Suppressor macrophage treated with lipopolysaccharide for 1 hour (primary cell): ENCODE results near the gene SPDYC.
A peak's percentile ranks its signal among the peaks of the same experiment; 100 is the strongest.
"Not testable (repeated sequence)": the region's sequence is repeated elsewhere in the genome, so short reads cannot be mapped to it uniquely, and the experiment has no call there.

Experiments
- DNase-seq, 3 donors: peaks; one replicate each; pipeline ENCODE4 v3.0.0-alpha.2; 2020 to 2022

Gene SPDYC

GRCh38 chr11:65169164-65169641 lies 830 bp upstream of the SPDYC start:
- DNase-seq: peak in 1 of 3 donors; percentile 18

DNA sequence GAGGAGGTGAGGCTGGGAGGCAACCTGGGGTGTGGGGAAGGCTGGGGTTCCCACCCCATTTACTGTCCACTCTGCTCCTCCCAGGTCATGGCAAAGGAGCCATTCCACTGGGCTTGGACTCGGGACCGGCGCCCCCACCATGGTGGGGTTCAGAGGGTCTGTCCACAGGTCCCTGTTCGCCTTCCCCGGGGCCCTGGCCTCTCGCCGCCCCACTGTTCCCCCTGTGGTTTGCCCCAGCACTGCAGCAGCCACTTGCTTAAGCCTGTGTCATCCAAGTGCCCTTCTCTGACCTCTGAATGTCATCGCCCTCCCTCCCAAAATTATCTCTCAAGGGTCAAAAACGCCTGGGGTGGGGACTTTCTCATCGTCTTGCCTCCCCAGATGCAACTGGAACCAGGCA lies 2.6 kb downstream of the SPDYC start:
- no peak for DNase-seq

DNA sequence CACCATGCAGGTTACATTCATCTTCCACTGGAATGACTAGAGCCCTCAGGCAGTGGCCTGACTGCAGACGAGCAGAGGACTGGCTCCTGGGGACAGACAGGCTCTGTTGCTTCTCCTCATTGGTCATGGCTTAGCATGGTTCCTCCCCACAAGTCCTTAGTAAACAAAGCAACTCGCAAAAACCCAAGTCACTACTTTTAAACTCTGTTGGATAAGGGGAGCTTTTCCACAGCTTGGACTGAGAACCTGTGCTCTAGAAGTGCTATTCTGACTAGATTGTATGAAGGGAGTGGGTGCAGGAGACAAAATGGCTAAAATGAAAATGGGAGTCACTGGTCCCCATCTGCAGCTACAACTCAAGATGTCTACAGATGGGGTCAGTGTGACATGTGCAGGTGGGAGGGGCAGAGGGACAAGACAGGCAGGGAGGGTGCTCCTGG lies 4.6 kb downstream of the SPDYC start:
- DNase-seq: not testable (repeated sequence)

- peak; percentile 63 to 86 (median 69) for DNase-seq
Observed at GRCh38 chr11:65180877-65181568, 11.0 kb downstream of the SPDYC start.

GRCh38 chr11:65181569-65182257 lies 11.7 kb downstream of the SPDYC start, which contains the start of gene CAPN1:
CAPN1 (plus strand) TSS chr11:65181928; CDS start chr11:65182702, 774 bp downstream.
- peak; percentile 65 to 79 (median 67) for DNase-seq

GRCh38 chr11:65182258-65183170 lies 12.5 kb downstream of the SPDYC start:
- peak in 2 of 3 donors; percentile 7 to 20 for DNase-seq

DNA sequence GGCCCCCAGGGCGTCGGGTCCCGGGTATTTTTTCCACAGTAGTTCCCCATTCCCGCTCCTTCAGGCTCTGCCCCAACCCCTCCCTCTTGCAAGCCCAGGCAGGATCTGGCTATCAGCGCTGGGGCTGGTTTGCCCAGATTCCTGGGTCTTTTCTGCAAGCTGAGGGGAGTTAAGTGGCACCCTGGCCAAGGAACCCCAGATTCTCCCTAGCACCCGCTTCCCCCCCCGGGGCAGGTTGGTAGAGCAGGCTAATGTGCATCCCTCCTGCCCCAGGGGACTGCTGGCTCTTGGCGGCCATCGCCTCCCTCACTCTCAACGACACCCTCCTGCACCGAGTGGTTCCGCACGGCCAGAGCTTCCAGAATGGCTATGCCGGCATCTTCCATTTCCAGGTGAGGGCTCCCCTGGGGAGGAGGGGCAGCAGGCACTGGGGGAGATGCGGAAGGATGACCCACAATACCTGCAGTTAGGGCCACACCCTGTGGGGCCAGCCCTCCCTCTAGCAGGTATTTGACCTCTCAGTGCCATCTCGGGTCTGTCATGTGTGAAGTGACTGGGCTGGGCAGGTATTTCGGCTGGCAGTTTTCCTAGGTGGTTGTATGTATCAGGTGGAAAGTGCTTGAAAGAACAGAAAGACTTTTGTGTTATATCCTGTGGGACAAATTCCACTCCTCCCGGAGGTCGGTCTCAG lies 13.3 kb downstream of the SPDYC start:
- no peak for DNase-seq

- DNase-seq: no peak
Observed at GRCh38 chr11:65184146-65184545, 14.1 kb downstream of the SPDYC start.

DNA sequence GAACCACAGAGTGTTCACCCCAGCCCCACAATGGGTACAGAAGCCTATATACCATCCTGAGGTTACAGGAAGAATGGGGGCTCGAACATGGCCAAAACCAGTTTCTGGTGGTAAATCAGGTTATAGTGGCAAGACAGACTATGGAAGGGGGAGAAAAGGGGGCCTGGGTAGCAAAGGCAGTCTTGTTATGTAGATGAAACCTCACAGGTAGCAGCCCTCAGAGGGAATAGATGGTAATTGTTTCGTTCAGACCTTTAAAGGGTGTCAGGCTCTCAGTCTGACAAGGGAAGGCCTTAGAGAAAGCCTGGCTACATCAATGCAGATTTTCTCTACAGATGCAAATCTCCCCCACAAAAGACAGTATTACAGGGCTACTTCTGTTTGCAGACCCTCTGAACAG lies 15.1 kb downstream of the SPDYC start:
- DNase-seq: no peak

GRCh38 chr11:65185869-65186341 lies 15.9 kb downstream of the SPDYC start:
- DNase-seq: no peak

DNA sequence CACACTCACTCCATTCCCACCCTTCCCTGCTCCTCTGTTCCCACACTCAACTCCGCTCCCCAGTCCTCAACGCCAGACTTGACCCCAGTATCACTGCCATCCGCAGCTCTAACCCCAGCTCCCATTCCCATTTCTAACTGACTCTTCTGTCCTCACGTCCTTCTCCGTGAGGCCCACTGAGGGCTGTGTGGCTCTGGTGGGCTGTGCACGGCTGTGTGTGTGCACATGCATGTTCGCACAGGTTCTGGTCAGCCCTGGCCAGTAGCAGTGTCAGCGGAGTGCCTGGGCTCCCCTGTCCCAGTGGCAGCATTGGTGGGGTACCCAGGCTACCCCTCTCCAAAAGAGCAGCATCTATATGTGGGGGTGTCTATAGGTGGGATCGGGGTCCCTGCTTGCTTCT lies 16.7 kb downstream of the SPDYC start:
- no peak for DNase-seq

DNA sequence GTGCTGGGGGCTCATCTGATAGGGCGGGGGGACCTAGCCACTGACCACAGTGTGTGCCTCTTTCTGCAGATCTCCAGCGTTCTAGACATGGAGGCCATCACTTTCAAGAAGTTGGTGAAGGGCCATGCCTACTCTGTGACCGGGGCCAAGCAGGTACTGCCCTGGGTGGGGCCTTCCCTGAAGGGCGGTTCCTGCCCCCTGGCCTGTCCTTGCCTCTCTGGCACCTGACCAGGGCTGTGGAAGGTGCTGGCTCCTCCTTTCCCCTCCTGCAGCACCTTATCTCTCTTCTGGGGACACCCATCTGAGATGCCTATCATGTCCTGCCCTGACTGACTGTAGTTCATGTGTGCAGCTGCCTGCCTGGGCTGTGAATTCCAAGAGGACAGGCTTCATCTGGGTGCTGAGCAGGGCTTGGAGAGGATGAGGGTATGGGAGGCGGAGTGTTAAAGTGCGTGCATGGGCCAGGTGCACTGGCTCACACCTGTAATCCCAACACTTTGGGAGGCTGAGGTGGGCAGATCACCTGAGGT lies 17.2 kb downstream of the SPDYC start:
- DNase-seq: no peak

DNA sequence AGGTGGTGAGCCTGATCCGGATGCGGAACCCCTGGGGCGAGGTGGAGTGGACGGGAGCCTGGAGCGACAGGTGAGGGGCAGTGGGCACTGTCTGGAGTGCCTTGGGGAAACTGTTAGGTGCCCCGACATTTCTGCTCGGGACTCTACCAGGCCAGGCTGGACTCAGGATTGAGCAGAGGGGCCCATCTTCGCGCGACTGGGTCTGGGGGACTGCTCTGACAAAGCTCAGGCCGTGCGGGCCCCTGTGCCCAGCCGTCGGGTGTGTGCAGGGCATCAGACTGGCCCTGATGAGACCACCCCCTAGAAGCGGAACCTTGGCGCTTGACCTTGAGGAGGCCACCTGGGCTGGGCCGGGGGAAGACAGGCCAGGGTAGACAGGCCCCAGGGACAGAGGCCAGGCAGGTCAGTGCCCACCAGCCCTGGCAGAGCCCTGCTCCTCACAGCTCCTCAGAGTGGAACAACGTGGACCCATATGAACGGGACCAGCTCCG lies 18.0 kb downstream of the SPDYC start:
- DNase-seq: no peak

- DNase-seq: no peak
Observed at GRCh38 chr11:65188486-65188885, 18.5 kb downstream of the SPDYC start.

DNA sequence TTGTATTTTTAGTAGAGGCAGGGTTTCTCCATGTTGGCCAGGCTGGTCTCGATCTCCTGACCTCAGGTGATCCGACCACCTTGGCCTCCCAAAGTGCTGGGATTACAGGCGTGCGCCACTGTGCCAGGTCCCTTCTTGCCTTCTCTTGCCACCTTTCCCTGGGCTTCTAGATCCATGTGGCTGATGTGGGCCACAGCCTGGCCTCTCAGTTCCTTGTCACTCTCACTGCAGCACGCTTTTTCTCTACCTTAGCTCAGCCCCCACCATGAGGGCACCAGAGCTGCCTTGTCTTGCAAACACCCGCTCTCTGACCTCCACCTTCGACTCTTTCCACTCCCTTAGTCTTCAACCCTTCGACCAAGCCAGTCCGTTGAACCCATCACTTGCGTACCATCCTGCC lies 19.2 kb downstream of the SPDYC start:
- DNase-seq: no peak

DNA sequence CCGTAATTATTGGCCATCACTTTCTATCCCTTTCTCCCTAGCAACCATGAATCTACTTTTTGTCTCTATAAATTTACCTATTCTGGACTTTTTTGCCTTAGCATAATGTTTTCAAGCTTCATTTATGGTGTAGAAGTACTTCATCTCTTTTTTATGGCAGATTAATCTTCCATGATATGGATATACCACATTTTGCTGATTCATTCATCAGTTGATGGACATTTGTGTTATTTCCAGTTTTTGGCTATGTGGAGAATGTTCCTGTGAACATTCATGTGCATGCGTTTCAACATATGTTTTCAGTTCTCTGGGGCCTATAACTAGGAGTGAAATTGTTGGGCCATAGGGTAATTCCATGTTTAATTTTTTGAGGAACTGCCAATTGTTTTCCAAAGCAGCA lies 24.5 kb downstream of the SPDYC start:
- DNase-seq: peak in 1 of 3 donors; percentile 33

GRCh38 chr11:65204143-65204542 lies 34.1 kb downstream of the SPDYC start:
- no peak for DNase-seq

- DNase-seq: peak; percentile 44 to 75 (median 56)
Observed at GRCh38 chr11:65204646-65205601, 34.9 kb downstream of the SPDYC start.

- DNase-seq: no peak
Observed at GRCh38 chr11:65205602-65205967, 35.6 kb downstream of the SPDYC start.

DNA sequence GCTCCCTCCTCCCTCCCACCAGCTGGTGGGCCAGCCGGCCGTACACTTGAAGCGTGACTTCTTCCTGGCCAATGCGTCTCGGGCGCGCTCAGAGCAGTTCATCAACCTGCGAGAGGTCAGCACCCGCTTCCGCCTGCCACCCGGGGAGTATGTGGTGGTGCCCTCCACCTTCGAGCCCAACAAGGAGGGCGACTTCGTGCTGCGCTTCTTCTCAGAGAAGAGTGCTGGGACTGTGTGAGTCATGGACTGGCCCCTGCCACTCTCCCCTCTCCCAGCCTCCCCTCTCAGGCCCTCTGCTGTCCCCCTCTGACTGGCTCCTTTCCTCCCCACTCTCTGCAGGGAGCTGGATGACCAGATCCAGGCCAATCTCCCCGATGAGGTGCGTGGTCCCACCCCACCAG lies 36.4 kb downstream of the SPDYC start:
- DNase-seq: no peak

DNA sequence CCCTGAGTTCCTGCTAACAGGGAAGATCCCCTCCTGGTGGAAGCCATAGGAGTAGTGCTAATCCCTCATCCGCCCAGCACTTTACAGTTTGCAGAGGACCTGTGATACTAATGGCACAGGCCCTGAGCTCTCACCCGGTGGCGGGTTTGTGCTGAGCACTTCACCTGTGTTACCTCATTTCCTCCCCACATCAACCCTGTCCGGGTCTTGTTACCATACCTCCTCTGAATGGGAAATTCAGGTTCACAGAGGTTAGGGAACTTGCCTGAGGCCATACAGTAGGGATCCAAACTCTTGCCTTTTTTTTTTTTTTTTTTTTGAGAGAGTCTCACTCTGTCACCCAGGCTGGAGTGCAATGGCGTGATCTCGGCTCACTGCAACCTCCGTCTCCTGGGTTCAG lies 36.9 kb downstream of the SPDYC start:
- DNase-seq: no peak
